ENCODE data around the gene MGST1.

- TF ChIP-seq GATA2 (IDR thresholded peaks at IDR 0.05; ENCODE audit: low read depth, low read length) = no peak
- TF ChIP-seq GATA3 (IDR thresholded peaks at IDR 0.05; ENCODE audit: low read depth, low read length) = no peak
Observed at GRCh38 chr12:16324272-16324671, 23.2 kb upstream of the MGST1 start.
